ENCODE measurements around the gene AMMECR1L. TPM values are rescaled to one million over a fixed set of nuclear protein-coding genes. Genes with fewer than 3 reads are reported as not detected.

Gene AMMECR1L
- total and polyA plus RNA-seq, 2 experiments from 2014 or later = 7.8 to 17.7 TPM

DNA sequence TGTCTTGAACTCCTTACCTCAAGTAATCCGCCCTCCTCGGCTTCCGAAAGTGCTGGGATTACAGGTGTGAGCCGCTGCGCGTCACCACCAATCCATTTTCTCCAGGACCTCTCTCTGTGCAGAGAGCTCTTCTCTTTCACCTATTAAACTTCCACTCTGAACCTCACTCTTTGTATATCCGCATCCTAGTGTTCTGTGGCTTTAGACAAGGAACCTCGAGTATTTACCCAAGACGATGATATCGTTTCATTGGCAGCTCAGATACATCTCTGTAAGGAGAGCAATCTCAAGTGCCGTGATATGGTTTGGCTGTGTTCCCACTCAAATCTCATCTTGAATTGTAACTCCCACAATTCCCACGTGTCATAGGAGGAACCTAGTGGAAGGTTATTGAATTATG lies 59.7 kb downstream of the AMMECR1L start:
- Histone ChIP-seq H4K20me1 (replicated peaks; ENCODE audit: insufficient read depth) (no peaks in the 10 kb centered on the region), H2AFZ (no peak overlapping the region), H3F3A (replicated peaks; ENCODE audit: low read depth) (no peaks in the 10 kb centered on the region), H3K27ac (ENCODE audit: low read depth) (no peak overlapping the region), H3K4me1 (ENCODE audit: insufficient read depth) (peaks cover 20% of the 10 kb centered on the region), H3K27me3 (ENCODE audit: insufficient read depth) (no peaks in the 10 kb centered on the region), H3K36me3 (ENCODE audit: insufficient read depth) (peaks cover 12% of the 10 kb centered on the region), H3K4me3 (no peak overlapping the region), H3K4me2 (no peak overlapping the region), H3K79me2 (replicated peaks; ENCODE audit: insufficient read depth) (no peaks in the 10 kb centered on the region), H3K9me2 (ENCODE audit: insufficient read depth) (no peaks in the 10 kb centered on the region; the same call in 1 of the 2 replicates)
- Mint-ChIP-seq H3K27ac (no peak overlapping the region), H3K9me3 (peaks cover 66% of the 10 kb centered on the region), H3K27me3 (ENCODE audit: insufficient read depth, low read depth, poor library complexity) (peaks cover 2% of the 10 kb centered on the region), H3K4me3 (no peak overlapping the region), H3K36me3 (ENCODE audit: low read depth) (peaks cover 44% of the 10 kb centered on the region), H3K4me1 (peaks cover 11% of the 10 kb centered on the region)
- DNase-seq (ENCODE audit: low spot score) = no peak
- no peak for ATAC-seq
- TF ChIP-seq EZH2phosphoT487 (IDR thresholded peaks at IDR 0.05; ENCODE audit: unreplicated experiment) = no peak
- no peak for TF ChIP-seq NANOG (IDR thresholded peaks at IDR 0.05; ENCODE audit: borderline replicate concordance)
- TF ChIP-seq, protein P1, sequence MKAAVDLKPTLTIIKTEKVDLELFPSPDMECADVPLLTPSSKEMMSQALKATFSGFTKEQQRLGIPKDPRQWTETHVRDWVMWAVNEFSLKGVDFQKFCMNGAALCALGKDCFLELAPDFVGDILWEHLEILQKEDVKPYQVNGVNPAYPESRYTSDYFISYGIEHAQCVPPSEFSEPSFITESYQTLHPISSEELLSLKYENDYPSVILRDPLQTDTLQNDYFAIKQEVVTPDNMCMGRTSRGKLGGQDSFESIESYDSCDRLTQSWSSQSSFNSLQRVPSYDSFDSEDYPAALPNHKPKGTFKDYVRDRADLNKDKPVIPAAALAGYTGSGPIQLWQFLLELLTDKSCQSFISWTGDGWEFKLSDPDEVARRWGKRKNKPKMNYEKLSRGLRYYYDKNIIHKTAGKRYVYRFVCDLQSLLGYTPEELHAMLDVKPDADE (IDR thresholded peaks at IDR 0.05) = no peak
- TF ChIP-seq CREB1 (CRISPR knock-in tag; IDR thresholded peaks at IDR 0.05; ENCODE audit: low read depth) = no peak
- TF ChIP-seq ZNF114 (CRISPR knock-in tag; IDR thresholded peaks at IDR 0.05) = no peak
- TF ChIP-seq EZH2 (IDR thresholded peaks at IDR 0.05; ENCODE audit: low read depth, unreplicated experiment) = no peak
- TF ChIP-seq JUNB (IDR thresholded peaks at IDR 0.05; ENCODE audit: unreplicated experiment) = no peak
- TF ChIP-seq STAT1 (IDR thresholded peaks at IDR 0.05; ENCODE audit: unreplicated experiment) = no peak

DNA sequence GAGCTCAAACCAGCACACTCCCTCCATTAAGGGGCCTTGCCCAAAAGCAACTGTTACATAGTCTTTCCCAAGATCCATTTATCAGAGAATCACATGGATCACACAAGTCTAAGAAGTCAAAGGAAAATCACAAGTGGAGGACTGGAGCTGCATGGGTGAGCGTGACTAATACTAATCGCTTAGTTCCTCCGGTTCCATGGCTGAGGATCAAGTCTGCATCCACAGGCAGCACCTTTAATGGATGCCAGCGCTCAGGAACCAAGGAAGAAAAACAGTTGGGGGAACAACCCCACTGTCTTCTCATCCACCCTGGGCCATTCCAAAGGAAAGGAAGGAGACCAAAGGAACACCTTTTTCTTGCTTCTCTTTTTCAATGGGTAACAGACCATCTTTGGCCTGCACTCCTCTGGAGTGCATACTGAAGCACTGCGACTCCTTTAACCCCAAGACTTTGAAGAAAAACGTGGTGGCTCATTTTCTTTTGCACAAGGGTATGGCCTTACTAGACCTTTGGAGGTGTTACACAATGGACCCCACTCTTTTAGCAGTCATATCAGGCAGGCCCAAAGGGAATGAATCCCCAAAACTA lies 65.6 kb downstream of the AMMECR1L start:
- H3K27ac Mint-ChIP-seq = no peak overlapping the region
- TF ChIP-seq, protein P2, sequence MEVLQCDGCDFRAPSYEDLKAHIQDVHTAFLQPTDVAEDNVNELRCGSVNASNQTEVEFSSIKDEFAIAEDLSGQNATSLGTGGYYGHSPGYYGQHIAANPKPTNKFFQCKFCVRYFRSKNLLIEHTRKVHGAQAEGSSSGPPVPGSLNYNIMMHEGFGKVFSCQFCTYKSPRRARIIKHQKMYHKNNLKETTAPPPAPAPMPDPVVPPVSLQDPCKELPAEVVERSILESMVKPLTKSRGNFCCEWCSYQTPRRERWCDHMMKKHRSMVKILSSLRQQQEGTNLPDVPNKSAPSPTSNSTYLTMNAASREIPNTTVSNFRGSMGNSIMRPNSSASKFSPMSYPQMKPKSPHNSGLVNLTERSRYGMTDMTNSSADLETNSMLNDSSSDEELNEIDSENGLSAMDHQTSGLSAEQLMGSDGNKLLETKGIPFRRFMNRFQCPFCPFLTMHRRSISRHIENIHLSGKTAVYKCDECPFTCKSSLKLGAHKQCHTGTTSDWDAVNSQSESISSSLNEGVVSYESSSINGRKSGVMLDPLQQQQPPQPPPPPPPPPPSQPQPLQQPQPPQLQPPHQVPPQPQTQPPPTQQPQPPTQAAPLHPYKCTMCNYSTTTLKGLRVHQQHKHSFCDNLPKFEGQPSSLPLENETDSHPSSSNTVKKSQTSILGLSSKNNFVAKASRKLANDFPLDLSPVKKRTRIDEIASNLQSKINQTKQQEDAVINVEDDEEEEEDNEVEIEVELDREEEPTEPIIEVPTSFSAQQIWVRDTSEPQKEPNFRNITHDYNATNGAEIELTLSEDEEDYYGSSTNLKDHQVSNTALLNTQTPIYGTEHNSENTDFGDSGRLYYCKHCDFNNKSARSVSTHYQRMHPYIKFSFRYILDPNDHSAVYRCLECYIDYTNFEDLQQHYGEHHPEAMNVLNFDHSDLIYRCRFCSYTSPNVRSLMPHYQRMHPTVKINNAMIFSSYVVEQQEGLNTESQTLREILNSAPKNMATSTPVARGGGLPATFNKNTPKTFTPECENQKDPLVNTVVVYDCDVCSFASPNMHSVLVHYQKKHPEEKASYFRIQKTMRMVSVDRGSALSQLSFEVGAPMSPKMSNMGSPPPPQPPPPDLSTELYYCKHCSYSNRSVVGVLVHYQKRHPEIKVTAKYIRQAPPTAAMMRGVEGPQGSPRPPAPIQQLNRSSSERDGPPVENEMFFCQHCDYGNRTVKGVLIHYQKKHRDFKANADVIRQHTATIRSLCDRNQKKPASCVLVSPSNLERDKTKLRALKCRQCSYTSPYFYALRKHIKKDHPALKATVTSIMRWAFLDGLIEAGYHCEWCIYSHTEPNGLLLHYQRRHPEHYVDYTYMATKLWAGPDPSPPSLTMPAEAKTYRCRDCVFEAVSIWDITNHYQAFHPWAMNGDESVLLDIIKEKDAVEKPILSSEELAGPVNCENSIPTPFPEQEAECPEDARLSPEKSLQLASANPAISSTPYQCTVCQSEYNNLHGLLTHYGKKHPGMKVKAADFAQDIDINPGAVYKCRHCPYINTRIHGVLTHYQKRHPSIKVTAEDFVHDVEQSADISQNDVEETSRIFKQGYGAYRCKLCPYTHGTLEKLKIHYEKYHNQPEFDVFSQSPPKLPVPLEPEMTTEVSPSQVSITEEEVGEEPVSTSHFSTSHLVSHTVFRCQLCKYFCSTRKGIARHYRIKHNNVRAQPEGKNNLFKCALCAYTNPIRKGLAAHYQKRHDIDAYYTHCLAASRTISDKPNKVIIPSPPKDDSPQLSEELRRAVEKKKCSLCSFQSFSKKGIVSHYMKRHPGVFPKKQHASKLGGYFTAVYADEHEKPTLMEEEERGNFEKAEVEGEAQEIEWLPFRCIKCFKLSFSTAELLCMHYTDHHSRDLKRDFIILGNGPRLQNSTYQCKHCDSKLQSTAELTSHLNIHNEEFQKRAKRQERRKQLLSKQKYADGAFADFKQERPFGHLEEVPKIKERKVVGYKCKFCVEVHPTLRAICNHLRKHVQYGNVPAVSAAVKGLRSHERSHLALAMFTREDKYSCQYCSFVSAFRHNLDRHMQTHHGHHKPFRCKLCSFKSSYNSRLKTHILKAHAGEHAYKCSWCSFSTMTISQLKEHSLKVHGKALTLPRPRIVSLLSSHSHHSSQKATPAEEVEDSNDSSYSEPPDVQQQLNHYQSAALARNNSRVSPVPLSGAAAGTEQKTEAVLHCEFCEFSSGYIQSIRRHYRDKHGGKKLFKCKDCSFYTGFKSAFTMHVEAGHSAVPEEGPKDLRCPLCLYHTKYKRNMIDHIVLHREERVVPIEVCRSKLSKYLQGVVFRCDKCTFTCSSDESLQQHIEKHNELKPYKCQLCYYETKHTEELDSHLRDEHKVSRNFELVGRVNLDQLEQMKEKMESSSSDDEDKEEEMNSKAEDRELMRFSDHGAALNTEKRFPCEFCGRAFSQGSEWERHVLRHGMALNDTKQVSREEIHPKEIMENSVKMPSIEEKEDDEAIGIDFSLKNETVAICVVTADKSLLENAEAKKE (CRISPR knock-in tag; IDR thresholded peaks at IDR 0.05) = no peak
- TF ChIP-seq JUNB (IDR thresholded peaks at IDR 0.05; ENCODE audit: unreplicated experiment) = no peak
- TF ChIP-seq, protein P3, sequence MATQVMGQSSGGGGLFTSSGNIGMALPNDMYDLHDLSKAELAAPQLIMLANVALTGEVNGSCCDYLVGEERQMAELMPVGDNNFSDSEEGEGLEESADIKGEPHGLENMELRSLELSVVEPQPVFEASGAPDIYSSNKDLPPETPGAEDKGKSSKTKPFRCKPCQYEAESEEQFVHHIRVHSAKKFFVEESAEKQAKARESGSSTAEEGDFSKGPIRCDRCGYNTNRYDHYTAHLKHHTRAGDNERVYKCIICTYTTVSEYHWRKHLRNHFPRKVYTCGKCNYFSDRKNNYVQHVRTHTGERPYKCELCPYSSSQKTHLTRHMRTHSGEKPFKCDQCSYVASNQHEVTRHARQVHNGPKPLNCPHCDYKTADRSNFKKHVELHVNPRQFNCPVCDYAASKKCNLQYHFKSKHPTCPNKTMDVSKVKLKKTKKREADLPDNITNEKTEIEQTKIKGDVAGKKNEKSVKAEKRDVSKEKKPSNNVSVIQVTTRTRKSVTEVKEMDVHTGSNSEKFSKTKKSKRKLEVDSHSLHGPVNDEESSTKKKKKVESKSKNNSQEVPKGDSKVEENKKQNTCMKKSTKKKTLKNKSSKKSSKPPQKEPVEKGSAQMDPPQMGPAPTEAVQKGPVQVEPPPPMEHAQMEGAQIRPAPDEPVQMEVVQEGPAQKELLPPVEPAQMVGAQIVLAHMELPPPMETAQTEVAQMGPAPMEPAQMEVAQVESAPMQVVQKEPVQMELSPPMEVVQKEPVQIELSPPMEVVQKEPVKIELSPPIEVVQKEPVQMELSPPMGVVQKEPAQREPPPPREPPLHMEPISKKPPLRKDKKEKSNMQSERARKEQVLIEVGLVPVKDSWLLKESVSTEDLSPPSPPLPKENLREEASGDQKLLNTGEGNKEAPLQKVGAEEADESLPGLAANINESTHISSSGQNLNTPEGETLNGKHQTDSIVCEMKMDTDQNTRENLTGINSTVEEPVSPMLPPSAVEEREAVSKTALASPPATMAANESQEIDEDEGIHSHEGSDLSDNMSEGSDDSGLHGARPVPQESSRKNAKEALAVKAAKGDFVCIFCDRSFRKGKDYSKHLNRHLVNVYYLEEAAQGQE (IDR thresholded peaks at IDR 0.05; ENCODE audit: unreplicated experiment) = no peak
- TF ChIP-seq CREB1 (CRISPR knock-in tag; IDR thresholded peaks at IDR 0.05; ENCODE audit: low read depth) = no peak
- no peak for TF ChIP-seq STAT1 (IDR thresholded peaks at IDR 0.05; ENCODE audit: unreplicated experiment)

More for the DNA sequence above, 65.6 kb downstream of the AMMECR1L start:
- Mint-ChIP-seq H3K9me3 (peaks cover 56% of the 10 kb centered on the region), H3K27me3 (ENCODE audit: insufficient read depth, low read depth, poor library complexity) (peaks cover 9% of the 10 kb centered on the region), H3K4me3 (no peak overlapping the region), H3K4me1 (peaks cover 4% of the 10 kb centered on the region; the same call in 2 of the 3 replicates), H3K36me3 (ENCODE audit: low read depth) (peaks cover 33% of the 10 kb centered on the region)
- H3K79me2 ChIP-seq (replicated peaks; ENCODE audit: insufficient read depth) = no peaks in the 10 kb centered on the region
- H3F3A ChIP-seq (replicated peaks; ENCODE audit: low read depth) = no peaks in the 10 kb centered on the region
- no peak overlapping the region for H3K4me2 ChIP-seq
- H3K9me2 ChIP-seq (ENCODE audit: insufficient read depth) = no peaks in the 10 kb centered on the region
- H4K20me1 ChIP-seq (replicated peaks; ENCODE audit: insufficient read depth) = no peaks in the 10 kb centered on the region
- no peaks in the 10 kb centered on the region for H3K27me3 ChIP-seq (ENCODE audit: insufficient read depth)
- H3K4me1 ChIP-seq (ENCODE audit: insufficient read depth) = peaks cover 2% of the 10 kb centered on the region; the same call in 1 of the 2 replicates
- DNase-seq (ENCODE audit: low spot score) = peak; percentile 63
- peaks cover 7% of the 10 kb centered on the region; the same call in 1 of the 2 replicates for H3K36me3 ChIP-seq (ENCODE audit: insufficient read depth)
- no peak overlapping the region for H2AFZ ChIP-seq
- no peak for ATAC-seq
- H3K27ac ChIP-seq (ENCODE audit: low read depth) = no peak overlapping the region
- H3K4me3 ChIP-seq = no peak overlapping the region
